Neural progenitor cell (in vitro differentiated cells): ENCODE results near the gene TMEM63B. TPM values are rescaled to one million over a fixed set of nuclear protein-coding genes. Genes with fewer than 3 reads are reported as not detected.

ENCODE experiments used
- DNase-seq: peaks from one replicate; pipeline ENCODE4 v3.0.0-alpha.2; 2016; ENCODE audit warnings: low spot score
- H2AFZ ChIP-seq: fragments of 200-600 bp; sonication (generic); replicated peaks from 2 replicates; pipeline ENCODE4 v1.6.1; 2016; ENCODE audit warnings: antibody characterized with exemption
- H3F3A ChIP-seq: fragments of 200-600 bp; sonication (generic); 2 replicates; pipeline ENCODE4 v1.6.1; 2016; ENCODE audit warnings: antibody characterized with exemption, low read depth
- H3K27ac ChIP-seq: fragments of 200-600 bp; sonication (generic); 2 replicates; pipeline ENCODE4 v1.5.1; 2016; ENCODE audit warnings: mild to moderate bottlenecking
- H3K27me3 ChIP-seq: fragments of 200-600 bp; sonication (generic); 2 replicates; pipeline ENCODE4 v1.6.1; 2016; ENCODE audit warnings: mild to moderate bottlenecking, moderate library complexity
- H3K36me3 ChIP-seq: fragments of 200-600 bp; sonication (generic); 2 replicates; pipeline ENCODE4 v1.5.1; 2016
- H3K4me1 ChIP-seq: fragments of 200-600 bp; sonication (generic); 2 replicates; pipeline ENCODE4 v1.6.1; 2016; ENCODE audit warnings: mixed run types
- H3K4me2 ChIP-seq: fragments of 200-600 bp; sonication (generic); 2 replicates; pipeline ENCODE4 v1.6.1; 2016
- H3K4me3 ChIP-seq: fragments of 200-600 bp; sonication (generic); 2 replicates; pipeline ENCODE4 v1.5.1; 2016
- H3K79me2 ChIP-seq: fragments of 200-600 bp; sonication (generic); 2 replicates; pipeline ENCODE4 v1.6.1; 2016; ENCODE audit warnings: low read depth
- H3K9ac ChIP-seq: fragments of 200-600 bp; sonication (generic); 2 replicates; pipeline ENCODE4 v1.6.1; 2016
- H3K9me3 ChIP-seq: fragments of 200-600 bp; sonication (generic); 2 replicates; pipeline ENCODE4 v1.5.1; 2016; ENCODE audit warnings: low read depth
- H4K20me1 ChIP-seq: fragments of 200-600 bp; sonication (generic); 2 replicates; pipeline ENCODE4 v1.6.1; 2016; ENCODE audit warnings: low read depth
- H3K27ac Mint-ChIP-seq: 3 replicates; pipeline ENCODE4 v1.8.0; 2021; ENCODE audit warnings: mixed read lengths
- H3K27me3 Mint-ChIP-seq: 2 replicates; pipeline ENCODE4 v1.8.0; 2022; ENCODE audit warnings: low read depth, mild to moderate bottlenecking, inconsistent platforms, moderate library complexity, mixed read lengths; ENCODE audit not compliant: insufficient read depth
- H3K36me3 Mint-ChIP-seq: 3 replicates; pipeline ENCODE4 v1.8.0; 2021; ENCODE audit warnings: mixed read lengths
- H3K4me1 Mint-ChIP-seq: 3 replicates; pipeline ENCODE4 v1.8.0; 2021; ENCODE audit warnings: mixed read lengths
- H3K4me3 Mint-ChIP-seq: 3 replicates; pipeline ENCODE4 v1.8.0; 2021; ENCODE audit warnings: mild to moderate bottlenecking, moderate library complexity, mixed read lengths
- H3K9me3 Mint-ChIP-seq: 3 replicates; pipeline ENCODE4 v1.8.0; 2020; ENCODE audit warnings: mixed read lengths
- EZH2 ChIP-seq: fragments of 200-600 bp; sonication (generic); IDR thresholded peaks from 2 replicates; pipeline ENCODE4 v1.6.1; 2017; ENCODE audit warnings: antibody characterized with exemption, mild to moderate bottlenecking, moderate library complexity
- EZH2phosphoT487 ChIP-seq: fragments of 200-600 bp; sonication (generic); IDR thresholded peaks from 2 replicates; pipeline ENCODE4 v1.6.1; 2017; ENCODE audit warnings: antibody characterized with exemption
- total RNA-seq: library from RNA; depleted of rRNA; stranded (reverse); fragments of >200 nt; gene quantifications from 2 replicates; pipeline ENCODE4 v1.2.3, GENCODE V29; 2015; ENCODE audit warnings: low replicate concordance
- TF ChIP-seq, protein P1 (sequence below): fragments of 200-600 bp; sonication (generic); IDR thresholded peaks from 2 replicates; pipeline ENCODE4 v1.5.1; 2017; ENCODE audit warnings: antibody characterized with exemption, mild to moderate bottlenecking

Gene TMEM63B
- total RNA-seq, 1 donor from 2014 or later: 25.4 TPM

GRCh38 chr6:44198684-44199083 lies 71.3 kb downstream of the TMEM63B start:
- H3K9me3 ChIP-seq: no peaks in the 10 kb centered on the region
- no peaks in the 10 kb centered on the region for H4K20me1 ChIP-seq
- no peak for DNase-seq
- no peak overlapping the region for H2AFZ ChIP-seq
- peaks cover 24% of the 10 kb centered on the region for H3K4me1 ChIP-seq
- Mint-ChIP-seq H3K27ac (no peak overlapping the region), H3K9me3 (no peaks in the 10 kb centered on the region), H3K27me3 (peaks cover 9% of the 10 kb centered on the region), H3K4me3 (no peak overlapping the region), H3K36me3 (no peaks in the 10 kb centered on the region), H3K4me1 (peaks cover 18% of the 10 kb centered on the region)
- H3K79me2 ChIP-seq: no peaks in the 10 kb centered on the region
- peaks cover 15% of the 10 kb centered on the region for H3F3A ChIP-seq
- H3K9ac ChIP-seq: no peak overlapping the region
- H3K27ac ChIP-seq: no peak overlapping the region
- H3K4me3 ChIP-seq: no peak overlapping the region
- H3K4me2 ChIP-seq: no peak overlapping the region
- no peaks in the 10 kb centered on the region for H3K36me3 ChIP-seq
- H3K27me3 ChIP-seq: no peaks in the 10 kb centered on the region
- TF ChIP-seq, protein P1, sequence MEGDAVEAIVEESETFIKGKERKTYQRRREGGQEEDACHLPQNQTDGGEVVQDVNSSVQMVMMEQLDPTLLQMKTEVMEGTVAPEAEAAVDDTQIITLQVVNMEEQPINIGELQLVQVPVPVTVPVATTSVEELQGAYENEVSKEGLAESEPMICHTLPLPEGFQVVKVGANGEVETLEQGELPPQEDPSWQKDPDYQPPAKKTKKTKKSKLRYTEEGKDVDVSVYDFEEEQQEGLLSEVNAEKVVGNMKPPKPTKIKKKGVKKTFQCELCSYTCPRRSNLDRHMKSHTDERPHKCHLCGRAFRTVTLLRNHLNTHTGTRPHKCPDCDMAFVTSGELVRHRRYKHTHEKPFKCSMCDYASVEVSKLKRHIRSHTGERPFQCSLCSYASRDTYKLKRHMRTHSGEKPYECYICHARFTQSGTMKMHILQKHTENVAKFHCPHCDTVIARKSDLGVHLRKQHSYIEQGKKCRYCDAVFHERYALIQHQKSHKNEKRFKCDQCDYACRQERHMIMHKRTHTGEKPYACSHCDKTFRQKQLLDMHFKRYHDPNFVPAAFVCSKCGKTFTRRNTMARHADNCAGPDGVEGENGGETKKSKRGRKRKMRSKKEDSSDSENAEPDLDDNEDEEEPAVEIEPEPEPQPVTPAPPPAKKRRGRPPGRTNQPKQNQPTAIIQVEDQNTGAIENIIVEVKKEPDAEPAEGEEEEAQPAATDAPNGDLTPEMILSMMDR: no peak
- TF ChIP-seq EZH2phosphoT487 (no peak), EZH2 (no peak)

GRCh38 chr6:44199883-44200282 lies 72.5 kb downstream of the TMEM63B start:
- TF ChIP-seq, protein P1: no peak
- TF ChIP-seq EZH2: no peak
- no peak for TF ChIP-seq EZH2phosphoT487
- peaks cover 8% of the 10 kb centered on the region for H3K27me3 Mint-ChIP-seq
- no peaks in the 10 kb centered on the region for H3K9me3 ChIP-seq
- H3K9me3 Mint-ChIP-seq: no peaks in the 10 kb centered on the region
- no peak overlapping the region for H3K27ac Mint-ChIP-seq
- H2AFZ ChIP-seq: no peak overlapping the region
- H3K36me3 ChIP-seq: no peaks in the 10 kb centered on the region
- H3K27me3 ChIP-seq: no peaks in the 10 kb centered on the region
- no peaks in the 10 kb centered on the region for H4K20me1 ChIP-seq
- H3K4me3 ChIP-seq: no peak overlapping the region
- peaks cover 15% of the 10 kb centered on the region for H3F3A ChIP-seq
- H3K9ac ChIP-seq: no peak overlapping the region
- peaks cover 18% of the 10 kb centered on the region for H3K4me1 Mint-ChIP-seq
- H3K4me1 ChIP-seq: peaks cover 25% of the 10 kb centered on the region
- no peak overlapping the region for H3K4me3 Mint-ChIP-seq
- no peak for DNase-seq
- H3K36me3 Mint-ChIP-seq: no peaks in the 10 kb centered on the region
- no peaks in the 10 kb centered on the region for H3K79me2 ChIP-seq
- no peak overlapping the region for H3K27ac ChIP-seq
- no peak overlapping the region for H3K4me2 ChIP-seq

GRCh38 chr6:44201200-44201599 lies 73.8 kb downstream of the TMEM63B start:
- H3K27me3 Mint-ChIP-seq: peaks cover 8% of the 10 kb centered on the region
- no peak for TF ChIP-seq EZH2
- no peak for TF ChIP-seq EZH2phosphoT487
- TF ChIP-seq, protein P1: no peak
- no peaks in the 10 kb centered on the region for H3K27me3 ChIP-seq
- no peak overlapping the region for H3K4me2 ChIP-seq
- H3K4me3 ChIP-seq: no peak overlapping the region
- no peaks in the 10 kb centered on the region for H3K9me3 Mint-ChIP-seq
- H3K27ac Mint-ChIP-seq: peak overlapping the region; percentile 91
- H2AFZ ChIP-seq: no peak overlapping the region
- H4K20me1 ChIP-seq: no peaks in the 10 kb centered on the region
- no peak for DNase-seq
- peaks cover 28% of the 10 kb centered on the region for H3K4me1 ChIP-seq
- peaks cover 18% of the 10 kb centered on the region for H3K4me1 Mint-ChIP-seq
- no peak overlapping the region for H3K4me3 Mint-ChIP-seq
- H3K27ac ChIP-seq: no peak overlapping the region
- H3K79me2 ChIP-seq: no peaks in the 10 kb centered on the region
- peaks cover 20% of the 10 kb centered on the region for H3F3A ChIP-seq
- H3K9me3 ChIP-seq: no peaks in the 10 kb centered on the region
- no peak overlapping the region for H3K9ac ChIP-seq
- no peaks in the 10 kb centered on the region for H3K36me3 Mint-ChIP-seq
- no peaks in the 10 kb centered on the region for H3K36me3 ChIP-seq
